ENCODE data around the gene PCNX1. TPM values are rescaled to one million over a fixed set of nuclear protein-coding genes. Genes with fewer than 3 reads are reported as not detected.

PCNX1 gene
- total RNA-seq, 2 experiments from 2014 or later = 32.7 to 42.6 TPM

- ChIA-PET POLR2A (interaction anchor here (0.6 to 9.8 kb wide), 6 partner anchors 10 to 77 kb away, joined by 3 to 163 read pairs (median 4); partner anchors contain the start of genes MAP3K9 and PCNX1), CTCF (interaction anchor here (1.2 to 7.9 kb wide), 11 partner anchors 8 to 136 kb away, joined by 3 to 93 read pairs (median 7); partner anchors contain the start of gene PCNX1)
- H3K27ac Mint-ChIP-seq = peak overlapping the region; percentile 85
- peak; percentile 86 for DNase-seq
- no peak for TF ChIP-seq CTCF (IDR thresholded peaks at IDR 0.05)
- H3K36me3 Mint-ChIP-seq (ENCODE audit: low read depth) = no peaks in the 10 kb centered on the region
- no peaks in the 10 kb centered on the region for H3K27me3 Mint-ChIP-seq
- intact Hi-C loops (cut with micrococcal nuclease) = no loop called here
- ATAC-seq = peak; percentile 46
- peak overlapping the region; percentile 50 for H3K4me3 Mint-ChIP-seq
- peaks cover 76% of the 10 kb centered on the region for H3K4me1 Mint-ChIP-seq (ENCODE audit: low read depth)
- H3K9me3 Mint-ChIP-seq = no peaks in the 10 kb centered on the region
Observed at GRCh38 chr14:70886421-70887206, 20.6 kb upstream of the PCNX1 start.

- H3K4me1 Mint-ChIP-seq (ENCODE audit: low read depth) = peaks cover 71% of the 10 kb centered on the region
- peak overlapping the region; percentile 85 for H3K27ac Mint-ChIP-seq
- ChIA-PET CTCF (interaction anchor here (0.5 to 7.9 kb wide), 10 partner anchors 9 to 1156 kb away, joined by 3 to 93 read pairs (median 10); partner anchors contain the start of gene PCNX1), POLR2A (interaction anchor here (0.6 to 9.8 kb wide), 6 partner anchors 9 to 78 kb away, joined by 3 to 163 read pairs (median 4); partner anchors contain the start of genes MAP3K9 and PCNX1)
- ATAC-seq (peak; percentile 8), DNase-seq (no peak)
- no peaks in the 10 kb centered on the region for H3K36me3 Mint-ChIP-seq (ENCODE audit: low read depth)
- no peaks in the 10 kb centered on the region for H3K27me3 Mint-ChIP-seq
- H3K4me3 Mint-ChIP-seq = peak overlapping the region; percentile 50
- TF ChIP-seq CTCF (IDR thresholded peaks at IDR 0.05) = no peak
- intact Hi-C loops (cut with micrococcal nuclease) = no loop called here
- H3K9me3 Mint-ChIP-seq = no peaks in the 10 kb centered on the region
Observed at GRCh38 chr14:70887207-70887681, 20.0 kb upstream of the PCNX1 start.

- ChIA-PET POLR2A (interaction anchor here (0.6 to 9.8 kb wide), 6 partner anchors 8 to 154 kb away, joined by 3 to 163 read pairs (median 3); partner anchors contain the start of genes MAP3K9 and PCNX1), CTCF (interaction anchor here (0.5 to 7.9 kb wide), 14 partner anchors 8 to 1157 kb away, joined by 3 to 93 read pairs (median 7); partner anchors contain the start of genes MAP3K9 and PCNX1)
- Mint-ChIP-seq H3K4me3 (peak overlapping the region; percentile 50), H3K27ac (peak overlapping the region; percentile 85), H3K9me3 (no peaks in the 10 kb centered on the region), H3K36me3 (ENCODE audit: low read depth) (no peaks in the 10 kb centered on the region), H3K27me3 (no peaks in the 10 kb centered on the region), H3K4me1 (ENCODE audit: low read depth) (peaks cover 71% of the 10 kb centered on the region)
- ATAC-seq (no peak), DNase-seq (no peak)
- no peak for TF ChIP-seq CTCF (IDR thresholded peaks at IDR 0.05)
- intact Hi-C loops (cut with micrococcal nuclease) = no loop called here
Observed at GRCh38 chr14:70887737-70888499, 19.3 kb upstream of the PCNX1 start.

GRCh38 chr14:70888681-70889175 lies 18.5 kb upstream of the PCNX1 start:
- Mint-ChIP-seq H3K27me3 (no peaks in the 10 kb centered on the region), H3K27ac (no peak overlapping the region), H3K36me3 (ENCODE audit: low read depth) (no peaks in the 10 kb centered on the region), H3K4me3 (no peak overlapping the region), H3K4me1 (ENCODE audit: low read depth) (peaks cover 71% of the 10 kb centered on the region), H3K9me3 (no peaks in the 10 kb centered on the region)
- DNase-seq (no peak), ATAC-seq (peak; percentile 13)
- CTCF ChIA-PET = interaction anchor here (0.7 to 7.9 kb wide), 10 partner anchors 10 to 165 kb away, joined by 3 to 93 read pairs (median 6); partner anchors contain the start of genes MAP3K9 and PCNX1
- TF ChIP-seq CTCF (IDR thresholded peaks at IDR 0.05) = no peak
- POLR2A ChIA-PET = interaction anchor here (1.0 to 9.8 kb wide), 2 partner anchors 10 to 18 kb away, joined by 3 to 163 read pairs; partner anchors contain the start of gene PCNX1
- intact Hi-C loops (cut with micrococcal nuclease) = no loop called here

All from activated CD8-positive, alpha-beta T cell treated with anti-CD3 and anti-CD28 coated beads for 36 hours (primary cell).